HG02642 (cell line): ENCODE measurements around the gene FNBP1.

ENCODE experiments used
- ATAC-seq: cut with Tn5 transposase; IDR thresholded peaks from one replicate; pipeline ENCODE4 v1.9.1; 2021; ENCODE audit warnings: mild to moderate bottlenecking; ENCODE audit not compliant: unreplicated experiment, poor library complexity

Gene FNBP1

GRCh38 chr9:130042885-130043653 lies at the start of gene FNBP1:
FNBP1 (minus strand) TSS chr9:130043189; CDS start chr9:130042975, 214 bp downstream.
- ATAC-seq: peak; percentile 46

- no peak for ATAC-seq
These were observed 47.9 kb upstream of the FNBP1 start for GRCh38 chr9:130090915-130091314.

- no peak for ATAC-seq
These were observed 46.2 kb upstream of the FNBP1 start for GRCh38 chr9:130089141-130089540.

GRCh38 chr9:130088051-130088450 lies 45.1 kb upstream of the FNBP1 start:
- no peak for ATAC-seq

- ATAC-seq: no peak
These were observed 41.3 kb upstream of the FNBP1 start for GRCh38 chr9:130084337-130084736.

- no peak for ATAC-seq
These were observed 35.6 kb upstream of the FNBP1 start for GRCh38 chr9:130078547-130078946.

- no peak for ATAC-seq
These were observed 30.4 kb upstream of the FNBP1 start for GRCh38 chr9:130073373-130073772.

- no peak for ATAC-seq
These were observed 29.7 kb upstream of the FNBP1 start for GRCh38 chr9:130072515-130073235.

- no peak for ATAC-seq
These were observed 26.1 kb upstream of the FNBP1 start for GRCh38 chr9:130069048-130069447.

- ATAC-seq: no peak
These were observed 21.6 kb upstream of the FNBP1 start for GRCh38 chr9:130064621-130065020.

GRCh38 chr9:130062750-130063149 lies 19.8 kb upstream of the FNBP1 start:
- no peak for ATAC-seq

GRCh38 chr9:130060296-130060695 lies 17.3 kb upstream of the FNBP1 start:
- no peak for ATAC-seq

- ATAC-seq: no peak
These were observed 15.9 kb upstream of the FNBP1 start for GRCh38 chr9:130058887-130059286.

- no peak for ATAC-seq
These were observed 15.2 kb upstream of the FNBP1 start for GRCh38 chr9:130058154-130058553.

GRCh38 chr9:130054820-130055219 lies 11.8 kb upstream of the FNBP1 start:
- no peak for ATAC-seq

- ATAC-seq: no peak
These were observed 11.4 kb upstream of the FNBP1 start for GRCh38 chr9:130054325-130054786.

- peak; percentile 87 for ATAC-seq
These were observed 10.7 kb upstream of the FNBP1 start, which contains the start of gene GPR107 for GRCh38 chr9:130053504-130054324. GPR107 (plus strand) TSS chr9:130053906; CDS start chr9:130053933, 27 bp downstream.

- ATAC-seq: no peak
These were observed 10.1 kb upstream of the FNBP1 start for GRCh38 chr9:130053109-130053503.

- ATAC-seq: no peak
These were observed 8.9 kb upstream of the FNBP1 start for GRCh38 chr9:130051855-130052254.

GRCh38 chr9:130050462-130050861 lies 7.5 kb upstream of the FNBP1 start:
- ATAC-seq: no peak
